Mucosa of descending colon (tissue), 3 donors: ENCODE measurements around the gene PPP2R3A. TPM values are rescaled to one million over a fixed set of nuclear protein-coding genes. Genes with fewer than 3 reads are reported as not detected.

Experiments
- ATAC-seq: fragments of 200-7000 bp; cut with Tn5 transposase; one replicate; pipeline ENCODE4 v1.9.1; 2020; ENCODE audit warnings: mild to moderate bottlenecking, moderate library complexity
- DNase-seq, 3 donors: peaks; one replicate each; pipeline ENCODE4 v3.0.0-alpha.2; 2020
- H3K36me3 ChIP-seq: fragments of 200-600 bp; one replicate; pipeline ENCODE4 v1.8.0; 2021; ENCODE audit warnings: low read depth, mild to moderate bottlenecking
- H3K4me1 ChIP-seq: fragments of 200-600 bp; one replicate; pipeline ENCODE4 v1.8.0; 2021; ENCODE audit warnings: low read depth, mild to moderate bottlenecking
- H3K4me3 ChIP-seq: fragments of 200-600 bp; one replicate; pipeline ENCODE4 v1.8.0; 2021; ENCODE audit warnings: mild to moderate bottlenecking
- H3K9me3 ChIP-seq: fragments of 200-600 bp; one replicate; pipeline ENCODE4 v1.8.0; 2021; ENCODE audit warnings: mild to moderate bottlenecking
- intact Hi-C, 2 donors: fragments of 100-400 bp; cut with DNase I in 1 of 2; cut with micrococcal nuclease in 1 of 2; formaldehyde crosslinking; loops; one replicate each; pipeline versions ENCODE4 v1.11.0 to v1.11.1; 2022; cut with DNase I, micrococcal nuclease
- long read RNA-seq, 2 donors: library from polyadenylated mRNA; unstranded; transcript quantifications; one replicate each; pipeline ENCODE4 v2.0.0, GENCODE V29; 2019 to 2021
- total RNA-seq, 3 donors: library from RNA; stranded (reverse); fragmentation: NEBNext Ultra II Directional in 2 of 3; extraction: Animal tissue kit (Norgen Biotek cat#: 25700) in 2 of 3; gene quantifications; one replicate each; pipeline versions ENCODE4 v1.2.1 to v1.2.4, GENCODE V29; 2021 to 2023
- TF ChIP-seq, protein P1 (sequence below): fragments of 200-600 bp; IDR thresholded peaks from one replicate; pipeline ENCODE4 v1.8.0; 2022; ENCODE audit warnings: antibody characterized with exemption, mild to moderate bottlenecking
- donor health status: DM: no; HTN: no; CAD: no; lungs with moderate emphysema.
- donor health status: DM: no; HTN: no; CAD: no.
- donor health status: DM: no; HTN: yes; CAD: no.

The PPP2R3A gene, protein sequence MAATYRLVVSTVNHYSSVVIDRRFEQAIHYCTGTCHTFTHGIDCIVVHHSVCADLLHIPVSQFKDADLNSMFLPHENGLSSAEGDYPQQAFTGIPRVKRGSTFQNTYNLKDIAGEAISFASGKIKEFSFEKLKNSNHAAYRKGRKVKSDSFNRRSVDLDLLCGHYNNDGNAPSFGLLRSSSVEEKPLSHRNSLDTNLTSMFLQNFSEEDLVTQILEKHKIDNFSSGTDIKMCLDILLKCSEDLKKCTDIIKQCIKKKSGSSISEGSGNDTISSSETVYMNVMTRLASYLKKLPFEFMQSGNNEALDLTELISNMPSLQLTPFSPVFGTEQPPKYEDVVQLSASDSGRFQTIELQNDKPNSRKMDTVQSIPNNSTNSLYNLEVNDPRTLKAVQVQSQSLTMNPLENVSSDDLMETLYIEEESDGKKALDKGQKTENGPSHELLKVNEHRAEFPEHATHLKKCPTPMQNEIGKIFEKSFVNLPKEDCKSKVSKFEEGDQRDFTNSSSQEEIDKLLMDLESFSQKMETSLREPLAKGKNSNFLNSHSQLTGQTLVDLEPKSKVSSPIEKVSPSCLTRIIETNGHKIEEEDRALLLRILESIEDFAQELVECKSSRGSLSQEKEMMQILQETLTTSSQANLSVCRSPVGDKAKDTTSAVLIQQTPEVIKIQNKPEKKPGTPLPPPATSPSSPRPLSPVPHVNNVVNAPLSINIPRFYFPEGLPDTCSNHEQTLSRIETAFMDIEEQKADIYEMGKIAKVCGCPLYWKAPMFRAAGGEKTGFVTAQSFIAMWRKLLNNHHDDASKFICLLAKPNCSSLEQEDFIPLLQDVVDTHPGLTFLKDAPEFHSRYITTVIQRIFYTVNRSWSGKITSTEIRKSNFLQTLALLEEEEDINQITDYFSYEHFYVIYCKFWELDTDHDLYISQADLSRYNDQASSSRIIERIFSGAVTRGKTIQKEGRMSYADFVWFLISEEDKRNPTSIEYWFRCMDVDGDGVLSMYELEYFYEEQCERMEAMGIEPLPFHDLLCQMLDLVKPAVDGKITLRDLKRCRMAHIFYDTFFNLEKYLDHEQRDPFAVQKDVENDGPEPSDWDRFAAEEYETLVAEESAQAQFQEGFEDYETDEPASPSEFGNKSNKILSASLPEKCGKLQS (N-terminal part only)
- 10 to 100 TPM; 16.4 to 33.8 (median 28.5) TPM for total RNA-seq
- long read RNA-seq, donor 1, full-length matches to known transcripts: 4 of 14 reads
- long read RNA-seq, donor 1, partial matches to known transcripts: 6 of 14 reads
- long read RNA-seq, donor 1, other reads (novel, unspliced or antisense): 4 of 14 reads
- long read RNA-seq, donor 2, partial matches to known transcripts: 3 of 6 reads
- long read RNA-seq, donor 2, other reads (novel, unspliced or antisense): 3 of 6 reads

DNA sequence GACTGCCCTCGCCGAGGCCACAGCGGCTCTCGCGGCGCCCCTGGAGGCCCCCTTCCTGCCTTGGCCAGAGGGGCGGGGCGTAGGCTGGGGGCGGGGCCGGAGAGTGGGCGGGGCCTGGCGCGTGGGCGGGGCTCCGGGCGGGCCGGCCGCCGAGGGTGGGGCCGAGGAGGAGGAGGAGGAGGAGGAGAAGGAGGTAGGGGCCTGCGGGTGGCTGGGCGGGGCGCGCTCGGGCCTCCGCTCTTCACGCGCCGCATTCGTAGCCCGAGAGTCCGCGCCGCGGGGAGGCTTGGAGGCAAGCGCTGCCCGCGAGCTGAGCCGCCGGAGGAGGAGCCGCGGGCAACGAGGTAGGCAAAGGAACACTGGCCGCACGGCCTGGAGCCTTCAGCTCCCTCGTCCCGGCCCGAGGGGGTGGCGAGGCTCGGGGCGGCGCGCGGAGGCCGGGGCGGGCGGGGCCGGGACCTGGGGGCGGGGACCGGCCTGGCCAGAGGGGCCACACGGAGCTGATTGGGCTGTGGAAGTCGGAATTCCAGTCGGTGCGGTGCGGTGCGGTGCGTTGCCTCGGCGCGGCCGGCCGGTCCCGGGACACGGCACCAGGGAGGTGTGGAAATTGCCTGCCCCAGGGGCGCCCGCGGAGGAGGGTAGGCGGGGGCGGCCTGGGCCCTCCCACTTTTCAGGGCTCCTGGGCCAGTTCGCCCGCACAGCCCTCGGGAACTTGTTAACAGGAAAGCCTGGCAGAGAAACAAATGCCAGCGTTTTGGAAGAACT lies at the start of gene PPP2R3A:
Gene PPP2R3A (plus strand): TSS at position 223 of the 765 bp plus-strand sequence. CDS start 35,771 bp downstream, outside the sequence.
- DNase-seq (peak; percentile 83 to 94 (median 88)), ATAC-seq (peak; percentile 97)
- no peaks in the 10 kb centered on the region for H3K36me3 ChIP-seq
- H3K4me1 ChIP-seq: peaks cover 32% of the 10 kb centered on the region
- TF ChIP-seq, protein P1, sequence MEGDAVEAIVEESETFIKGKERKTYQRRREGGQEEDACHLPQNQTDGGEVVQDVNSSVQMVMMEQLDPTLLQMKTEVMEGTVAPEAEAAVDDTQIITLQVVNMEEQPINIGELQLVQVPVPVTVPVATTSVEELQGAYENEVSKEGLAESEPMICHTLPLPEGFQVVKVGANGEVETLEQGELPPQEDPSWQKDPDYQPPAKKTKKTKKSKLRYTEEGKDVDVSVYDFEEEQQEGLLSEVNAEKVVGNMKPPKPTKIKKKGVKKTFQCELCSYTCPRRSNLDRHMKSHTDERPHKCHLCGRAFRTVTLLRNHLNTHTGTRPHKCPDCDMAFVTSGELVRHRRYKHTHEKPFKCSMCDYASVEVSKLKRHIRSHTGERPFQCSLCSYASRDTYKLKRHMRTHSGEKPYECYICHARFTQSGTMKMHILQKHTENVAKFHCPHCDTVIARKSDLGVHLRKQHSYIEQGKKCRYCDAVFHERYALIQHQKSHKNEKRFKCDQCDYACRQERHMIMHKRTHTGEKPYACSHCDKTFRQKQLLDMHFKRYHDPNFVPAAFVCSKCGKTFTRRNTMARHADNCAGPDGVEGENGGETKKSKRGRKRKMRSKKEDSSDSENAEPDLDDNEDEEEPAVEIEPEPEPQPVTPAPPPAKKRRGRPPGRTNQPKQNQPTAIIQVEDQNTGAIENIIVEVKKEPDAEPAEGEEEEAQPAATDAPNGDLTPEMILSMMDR: no peak
- intact Hi-C loops: no loop called here
- peak within 1 kb of the TSS; percentile 56 for H3K4me3 ChIP-seq
- H3K9me3 ChIP-seq: no peaks in the 10 kb centered on the region

DNA sequence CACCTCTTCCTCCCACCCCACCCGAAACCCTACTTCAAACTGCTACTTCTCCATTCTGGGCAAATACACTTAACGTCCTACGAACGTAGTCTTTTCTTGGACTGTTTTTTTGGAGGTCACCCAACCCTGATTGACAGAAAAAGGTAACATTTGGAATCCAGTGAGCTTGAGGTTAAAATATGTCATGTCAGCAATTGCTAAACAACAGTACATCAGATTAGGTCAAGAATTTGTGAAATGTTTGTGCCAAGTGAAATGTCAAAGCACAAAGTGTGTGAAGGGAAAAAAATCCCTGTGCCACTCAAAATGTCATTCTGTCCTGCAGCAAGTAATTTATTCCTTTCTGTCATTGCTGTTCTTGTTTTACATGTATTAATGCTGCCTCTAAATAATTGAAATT lies 49.2 kb upstream of the PPP2R3A start:
- TF ChIP-seq, protein P1: no peak
- no peaks in the 10 kb centered on the region for H3K9me3 ChIP-seq
- intact Hi-C loops: loop anchor here in 1 of 2 donors (5.0 kb wide), 1 partner anchor 126 kb away; no protein-coding TSS in a partner anchor
- H3K4me3 ChIP-seq: no peak overlapping the region
- no peaks in the 10 kb centered on the region for H3K4me1 ChIP-seq
- H3K36me3 ChIP-seq: no peaks in the 10 kb centered on the region
- DNase-seq: no peak
- no peak for ATAC-seq

DNA sequence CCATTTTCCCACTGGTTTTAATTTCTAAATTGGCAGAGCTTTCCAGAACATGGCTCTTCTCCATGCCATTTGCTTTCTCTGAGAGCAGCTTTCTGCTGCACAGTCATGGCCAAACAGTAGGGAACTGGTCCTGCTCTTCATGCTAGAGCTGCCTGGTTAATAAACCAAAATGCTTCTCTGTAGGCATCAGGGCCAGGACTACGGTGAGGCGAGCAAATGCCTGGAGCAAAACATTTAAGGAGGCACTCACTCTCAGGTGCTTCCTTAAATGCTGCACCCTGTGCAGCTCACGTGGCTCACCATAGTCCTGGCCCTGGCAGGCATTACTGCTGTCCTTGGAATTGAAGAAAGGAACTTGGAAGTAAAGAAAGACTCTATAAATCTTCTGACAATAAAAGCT lies 48.5 kb upstream of the PPP2R3A start:
- Histone ChIP-seq H3K4me1 (no peaks in the 10 kb centered on the region), H3K4me3 (no peak overlapping the region), H3K9me3 (no peaks in the 10 kb centered on the region), H3K36me3 (no peaks in the 10 kb centered on the region)
- peak in 1 of 3 donors; percentile 7 for DNase-seq
- TF ChIP-seq, protein P1: no peak
- peak; percentile 37 for ATAC-seq
- intact Hi-C loops: loop anchor here in 1 of 2 donors (5.0 kb wide), 1 partner anchor 125 kb away; no protein-coding TSS in a partner anchor

DNA sequence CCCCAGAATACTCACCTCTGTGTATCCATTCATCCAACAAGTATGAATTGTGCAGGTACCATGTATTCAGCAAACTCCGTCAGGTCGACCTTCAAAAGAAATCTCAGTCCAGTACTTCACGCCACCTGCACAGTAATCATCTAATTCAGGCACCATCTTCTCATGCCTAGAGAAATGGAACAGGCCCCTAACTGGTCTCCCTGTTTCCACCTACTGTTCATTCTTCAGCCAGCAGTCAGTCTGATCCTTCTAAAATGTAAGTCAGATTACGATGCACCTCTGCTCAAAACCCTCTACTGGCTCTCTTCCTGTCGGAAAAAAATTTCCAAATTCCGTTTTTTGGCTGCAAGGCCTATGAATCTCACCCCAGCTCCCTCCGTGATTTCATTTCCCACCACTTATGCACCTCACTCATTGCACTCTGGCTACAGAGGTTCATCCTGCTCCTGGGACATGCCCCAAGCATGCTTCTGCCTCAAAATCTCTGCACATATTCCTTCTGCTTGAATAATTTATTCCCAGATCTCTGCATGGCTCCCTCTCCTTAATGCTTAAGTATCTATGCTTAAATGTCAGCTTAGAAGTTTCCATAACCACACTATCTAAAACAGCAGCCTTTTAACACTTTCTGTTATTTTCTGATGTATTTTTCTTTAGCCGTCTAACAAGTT lies 47.5 kb upstream of the PPP2R3A start:
- no peak overlapping the region for H3K4me3 ChIP-seq
- H3K36me3 ChIP-seq: no peaks in the 10 kb centered on the region
- TF ChIP-seq, protein P1: no peak
- H3K9me3 ChIP-seq: no peaks in the 10 kb centered on the region
- H3K4me1 ChIP-seq: no peaks in the 10 kb centered on the region
- intact Hi-C loops: loop anchor here (1.0 to 5.0 kb wide), 2 partner anchors 124 kb away; no protein-coding TSS in a partner anchor
- no peak for ATAC-seq
- DNase-seq: no peak
